Nephron (organoid): ENCODE results near the gene LINS1.

Experiments used
- H3K27ac Mint-ChIP-seq, 3 experiments: 2 replicates each; pipeline ENCODE4 v1.8.0; 2020; ENCODE audit warnings: mixed read lengths in 3 of 3, mild to moderate bottlenecking in 2 of 3, moderate library complexity in 1 of 3
- H3K27me3 Mint-ChIP-seq: 2 replicates; pipeline ENCODE4 v1.8.0; 2021; ENCODE audit warnings: low read depth, mild to moderate bottlenecking, moderate library complexity, mixed read lengths
- H3K36me3 Mint-ChIP-seq: 2 replicates; pipeline ENCODE4 v1.8.0; 2020; ENCODE audit warnings: low read depth, mixed read lengths
- H3K4me1 Mint-ChIP-seq: 2 replicates; pipeline ENCODE4 v1.8.0; 2020; ENCODE audit warnings: mixed read lengths
- H3K4me3 Mint-ChIP-seq, 3 experiments: 2 replicates each; pipeline ENCODE4 v1.8.0; 2020; ENCODE audit warnings: mild to moderate bottlenecking in 3 of 3, mixed read lengths in 3 of 3, moderate library complexity in 2 of 3
- H3K9me3 Mint-ChIP-seq: 2 replicates; pipeline ENCODE4 v1.8.0; 2020; ENCODE audit warnings: mixed read lengths
- TF ChIP-seq, protein P1 (sequence below), 3 experiments: fragments of 200-600 bp; sonication (generic); IDR thresholded peaks; one replicate each; pipeline ENCODE4 v1.5.0; 2021; ENCODE audit warnings: antibody characterized with exemption in 3 of 3; ENCODE audit not compliant: unreplicated experiment in 3 of 3

LINS1 gene

DNA sequence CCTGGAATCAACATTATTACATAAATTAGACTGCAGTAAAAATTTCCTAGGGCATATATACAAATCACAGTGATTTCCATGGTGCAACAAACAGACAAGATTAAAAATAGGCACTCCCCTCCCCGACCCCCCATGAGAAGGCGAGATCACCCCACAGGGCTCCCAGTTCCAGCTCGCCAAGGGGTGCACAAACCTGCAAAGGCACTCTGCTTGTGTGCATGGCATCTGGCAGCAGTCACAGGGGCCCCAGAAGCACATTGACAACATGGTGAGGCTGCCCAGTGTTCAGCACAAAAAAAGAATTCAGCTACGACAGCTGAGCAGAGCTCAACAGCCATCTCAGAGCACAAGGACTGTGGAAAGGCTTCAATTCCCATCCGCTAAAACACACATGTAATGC is 54.0 kb downstream of the LINS1 start:
- peaks cover 5% of the 10 kb centered on the region for H3K9me3 Mint-ChIP-seq
- peaks cover 5% of the 10 kb centered on the region for H3K36me3 Mint-ChIP-seq
- no peak overlapping the region for H3K4me3 Mint-ChIP-seq
- TF ChIP-seq, protein P1, sequence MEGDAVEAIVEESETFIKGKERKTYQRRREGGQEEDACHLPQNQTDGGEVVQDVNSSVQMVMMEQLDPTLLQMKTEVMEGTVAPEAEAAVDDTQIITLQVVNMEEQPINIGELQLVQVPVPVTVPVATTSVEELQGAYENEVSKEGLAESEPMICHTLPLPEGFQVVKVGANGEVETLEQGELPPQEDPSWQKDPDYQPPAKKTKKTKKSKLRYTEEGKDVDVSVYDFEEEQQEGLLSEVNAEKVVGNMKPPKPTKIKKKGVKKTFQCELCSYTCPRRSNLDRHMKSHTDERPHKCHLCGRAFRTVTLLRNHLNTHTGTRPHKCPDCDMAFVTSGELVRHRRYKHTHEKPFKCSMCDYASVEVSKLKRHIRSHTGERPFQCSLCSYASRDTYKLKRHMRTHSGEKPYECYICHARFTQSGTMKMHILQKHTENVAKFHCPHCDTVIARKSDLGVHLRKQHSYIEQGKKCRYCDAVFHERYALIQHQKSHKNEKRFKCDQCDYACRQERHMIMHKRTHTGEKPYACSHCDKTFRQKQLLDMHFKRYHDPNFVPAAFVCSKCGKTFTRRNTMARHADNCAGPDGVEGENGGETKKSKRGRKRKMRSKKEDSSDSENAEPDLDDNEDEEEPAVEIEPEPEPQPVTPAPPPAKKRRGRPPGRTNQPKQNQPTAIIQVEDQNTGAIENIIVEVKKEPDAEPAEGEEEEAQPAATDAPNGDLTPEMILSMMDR (IDR thresholded peaks at IDR 0.05; ENCODE audit: unreplicated experiment in 3 of 3), result no peak
- H3K4me1 Mint-ChIP-seq, result peaks cover 4% of the 10 kb centered on the region
- no peaks in the 10 kb centered on the region for H3K27me3 Mint-ChIP-seq
- H3K27ac Mint-ChIP-seq, result no peak overlapping the region

DNA sequence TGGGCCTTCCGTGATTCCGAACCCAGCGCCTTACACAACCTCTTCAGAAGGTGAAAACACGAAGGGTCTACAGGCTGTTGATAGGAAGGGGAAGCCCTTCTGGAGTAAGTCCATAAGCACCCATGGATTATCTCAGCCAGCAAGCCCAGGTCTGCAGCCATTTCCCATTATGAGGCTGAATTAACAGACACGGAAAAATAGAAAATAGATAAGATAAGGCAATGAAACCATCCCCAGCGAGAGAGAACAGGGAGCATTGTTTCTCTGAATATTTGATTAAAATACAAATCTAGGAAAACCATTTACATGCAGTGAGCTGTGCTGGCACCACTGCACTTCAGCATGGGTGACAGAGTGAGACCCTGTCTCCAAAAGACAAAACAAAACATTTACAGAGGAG is 57.0 kb downstream of the LINS1 start:
- Mint-ChIP-seq H3K4me1 (peaks cover 4% of the 10 kb centered on the region), H3K27ac (no peak overlapping the region), H3K9me3 (peaks cover 3% of the 10 kb centered on the region), H3K4me3 (no peak overlapping the region), H3K36me3 (no peaks in the 10 kb centered on the region), H3K27me3 (no peaks in the 10 kb centered on the region)
- TF ChIP-seq, protein P1 (IDR thresholded peaks at IDR 0.05; ENCODE audit: unreplicated experiment in 3 of 3), result no peak

DNA sequence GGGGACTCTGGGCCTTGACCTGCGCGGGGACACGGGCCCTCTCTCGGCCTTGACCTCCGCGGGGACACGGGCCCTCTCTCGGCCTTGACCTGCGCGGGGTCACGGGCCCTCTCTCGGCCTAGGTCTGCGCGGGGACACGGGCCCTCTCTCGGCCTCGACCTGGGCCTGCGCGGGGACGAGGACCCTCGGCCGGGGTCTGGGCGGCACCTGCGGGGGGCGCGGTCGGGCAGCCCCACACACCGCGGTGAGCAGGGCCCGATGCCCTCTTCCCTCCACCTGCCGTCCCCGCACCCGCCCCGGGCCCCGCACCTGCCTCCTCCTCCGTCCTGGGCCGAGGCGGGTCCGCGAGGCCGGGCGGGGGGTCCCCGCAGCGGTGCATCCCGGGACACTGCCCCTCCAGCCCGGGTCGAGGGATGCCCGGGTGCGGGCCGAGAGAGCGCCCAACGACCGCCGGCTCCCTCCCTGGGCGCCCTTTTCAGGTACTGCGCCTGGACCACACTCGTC is 57.6 kb downstream of the LINS1 start:
- H3K9me3 Mint-ChIP-seq, result peaks cover 6% of the 10 kb centered on the region
- TF ChIP-seq, protein P1 (IDR thresholded peaks at IDR 0.05; ENCODE audit: unreplicated experiment in 3 of 3), result no peak
- H3K4me3 Mint-ChIP-seq, result no peak overlapping the region
- H3K36me3 Mint-ChIP-seq, result no peaks in the 10 kb centered on the region
- H3K27ac Mint-ChIP-seq, result no peak overlapping the region
- H3K4me1 Mint-ChIP-seq, result peaks cover 4% of the 10 kb centered on the region
- H3K27me3 Mint-ChIP-seq, result no peaks in the 10 kb centered on the region

DNA sequence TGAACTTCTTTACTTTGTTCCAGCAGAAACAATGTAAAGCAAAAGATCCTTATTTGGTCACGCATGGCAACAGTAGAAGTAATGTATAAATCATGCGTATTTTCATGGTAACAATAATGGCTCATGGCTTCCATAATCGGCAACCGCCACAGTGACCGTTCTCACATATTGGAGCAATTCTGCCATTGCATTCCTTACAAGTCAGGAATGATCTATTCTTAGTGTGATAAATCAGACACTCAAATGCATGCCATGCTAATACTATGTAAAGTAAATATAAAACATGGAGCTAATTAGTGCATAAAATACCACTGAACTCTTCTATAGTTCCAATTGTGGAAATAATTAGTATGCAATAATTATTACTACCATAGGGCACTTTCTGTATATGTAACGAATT is 59.7 kb downstream of the LINS1 start:
- TF ChIP-seq, protein P1 (IDR thresholded peaks at IDR 0.05; ENCODE audit: unreplicated experiment in 3 of 3), result no peak
- no peaks in the 10 kb centered on the region for H3K36me3 Mint-ChIP-seq
- H3K4me1 Mint-ChIP-seq, result no peaks in the 10 kb centered on the region
- H3K9me3 Mint-ChIP-seq, result peaks cover 12% of the 10 kb centered on the region
- no peaks in the 10 kb centered on the region for H3K27me3 Mint-ChIP-seq
- no peak overlapping the region for H3K27ac Mint-ChIP-seq
- no peak overlapping the region for H3K4me3 Mint-ChIP-seq

DNA sequence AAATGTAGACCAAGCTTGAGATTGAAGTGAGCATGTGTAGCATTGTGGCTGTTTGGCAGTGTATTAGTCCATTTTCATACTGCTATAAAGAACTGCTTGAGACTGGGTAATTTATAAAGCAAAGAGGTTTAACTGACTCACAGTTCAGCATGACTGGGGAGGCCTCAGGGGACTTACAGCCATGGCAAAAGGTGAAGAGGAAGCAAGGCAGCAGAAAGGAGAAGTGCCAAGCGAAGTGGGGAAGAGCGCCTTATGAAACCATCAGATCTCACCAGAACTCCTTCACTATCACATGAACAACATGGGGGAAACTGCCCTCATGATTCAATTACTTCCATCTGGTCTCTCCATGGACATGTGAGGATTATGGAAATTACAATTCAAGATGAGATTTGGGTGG is 64.7 kb downstream of the LINS1 start:
- Mint-ChIP-seq H3K4me1 (no peaks in the 10 kb centered on the region), H3K27ac (no peak overlapping the region), H3K27me3 (peaks cover 9% of the 10 kb centered on the region), H3K36me3 (no peaks in the 10 kb centered on the region), H3K9me3 (peaks cover 12% of the 10 kb centered on the region), H3K4me3 (no peak overlapping the region)
- TF ChIP-seq, protein P1 (IDR thresholded peaks at IDR 0.05; ENCODE audit: unreplicated experiment in 3 of 3), result no peak

DNA sequence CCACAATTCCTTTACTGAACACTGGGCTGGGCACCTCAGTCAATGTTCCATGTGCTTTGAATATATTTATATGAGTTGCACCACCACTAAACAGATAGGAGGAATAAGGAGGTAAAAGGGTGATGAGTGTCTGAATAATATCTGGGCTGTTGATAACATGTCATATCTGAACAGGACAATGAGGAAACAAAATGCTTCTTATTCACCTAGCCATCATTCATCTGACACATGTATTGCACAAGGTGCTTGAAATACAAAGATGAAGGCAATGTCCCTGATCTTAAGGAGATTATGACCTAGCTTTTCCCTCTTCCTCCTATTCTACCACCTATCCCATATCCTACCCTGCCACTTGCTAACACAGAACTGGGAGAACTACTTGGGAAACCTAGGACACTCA is 65.3 kb downstream of the LINS1 start:
- Mint-ChIP-seq H3K4me3 (no peak overlapping the region), H3K9me3 (peaks cover 12% of the 10 kb centered on the region), H3K4me1 (no peaks in the 10 kb centered on the region)

More for the DNA sequence above, 65.3 kb downstream of the LINS1 start:
- TF ChIP-seq, protein P1 (IDR thresholded peaks at IDR 0.05; ENCODE audit: unreplicated experiment in 3 of 3), result no peak
- Mint-ChIP-seq H3K27me3 (peaks cover 9% of the 10 kb centered on the region), H3K36me3 (no peaks in the 10 kb centered on the region), H3K27ac (no peak overlapping the region)
